ENCODE results near the gene SMAD4. TPM values are rescaled to one million over a fixed set of nuclear protein-coding genes. Genes with fewer than 3 reads are reported as not detected.
A peak's percentile ranks its signal among the peaks of the same experiment; 100 is the strongest.

Gene SMAD4
- total RNA-seq, 2 experiments from 2014 or later = 72.0 to 75.1 TPM

GRCh38 chr18:51029378-51029693, 677 bp upstream of the SMAD4 start:
- H3K4me3 Mint-ChIP-seq = peak overlapping the region; percentile 96
- DNase-seq = no peak
- peak overlapping the region; percentile 97 for H3K27ac Mint-ChIP-seq
- H3K27me3 Mint-ChIP-seq (ENCODE audit: low read depth) = no peaks in the 10 kb centered on the region
- no peaks in the 10 kb centered on the region for H3K9me3 Mint-ChIP-seq
- CTCF ChIA-PET = interaction anchor here (0.6 to 5.1 kb wide), 6 partner anchors 8 to 210 kb away, joined by 3 to 26 read pairs (median 4); partner anchors contain the start of gene MRO
- peaks cover 11% of the 10 kb centered on the region for H3K36me3 Mint-ChIP-seq (ENCODE audit: low read depth)
- intact Hi-C loops (cut with micrococcal nuclease) = no loop called here
- H3K4me1 Mint-ChIP-seq (ENCODE audit: low read depth) = peaks cover 40% of the 10 kb centered on the region

DNA sequence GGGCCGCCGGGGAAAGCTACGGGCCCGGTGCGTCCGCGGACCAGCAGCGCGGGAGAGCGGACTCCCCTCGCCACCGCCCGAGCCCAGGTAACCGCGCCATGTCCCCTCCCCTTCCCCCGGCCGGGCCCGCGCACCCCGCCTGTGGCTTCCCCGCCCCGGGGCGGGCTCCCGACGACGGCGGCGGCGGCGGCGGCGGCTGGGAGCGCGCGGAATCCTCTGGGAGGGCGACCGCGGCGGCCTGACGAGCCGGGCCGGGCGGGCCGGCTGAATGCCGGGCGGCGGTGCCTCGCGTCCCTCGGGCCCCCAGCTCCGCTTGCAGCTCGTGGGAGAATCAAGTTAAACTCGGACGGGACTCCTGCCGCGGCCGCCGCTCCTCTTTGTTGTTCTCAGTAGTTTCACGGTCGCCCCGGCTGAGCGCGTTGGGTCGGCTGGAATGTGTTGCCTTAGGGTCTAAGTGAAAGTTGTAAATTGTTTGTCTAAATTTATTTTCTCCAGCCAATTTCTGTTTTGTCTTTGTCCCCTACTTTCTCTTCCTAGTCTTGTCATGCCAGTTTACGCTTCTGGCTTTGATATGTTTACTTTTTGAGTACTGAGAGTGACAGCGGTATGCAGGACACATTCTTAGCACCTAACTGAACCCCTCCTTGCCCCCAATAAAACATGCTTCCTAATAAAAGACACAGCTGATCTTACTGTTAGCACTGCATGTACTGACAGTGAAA, 685 bp downstream of the SMAD4 start:
- Mint-ChIP-seq H3K4me1 (ENCODE audit: low read depth) (peaks cover 52% of the 10 kb centered on the region), H3K4me3 (peak overlapping the region; percentile 98), H3K27ac (peak overlapping the region; percentile 92), H3K36me3 (ENCODE audit: low read depth) (peaks cover 20% of the 10 kb centered on the region), H3K27me3 (ENCODE audit: low read depth) (no peaks in the 10 kb centered on the region), H3K9me3 (no peaks in the 10 kb centered on the region)
- peak; percentile 71 for DNase-seq
- CTCF ChIA-PET = interaction anchor here (1.2 to 5.1 kb wide), 4 partner anchors 21 to 211 kb away, joined by 3 to 26 read pairs (median 4); partner anchors contain the start of genes ELAC1 and MRO
- intact Hi-C loops (cut with micrococcal nuclease) = loop anchor here (1.0 kb wide), 9 partner anchors 9 to 167 kb away; partner anchors contain the start of genes ME2 and MEX3C

DNA sequence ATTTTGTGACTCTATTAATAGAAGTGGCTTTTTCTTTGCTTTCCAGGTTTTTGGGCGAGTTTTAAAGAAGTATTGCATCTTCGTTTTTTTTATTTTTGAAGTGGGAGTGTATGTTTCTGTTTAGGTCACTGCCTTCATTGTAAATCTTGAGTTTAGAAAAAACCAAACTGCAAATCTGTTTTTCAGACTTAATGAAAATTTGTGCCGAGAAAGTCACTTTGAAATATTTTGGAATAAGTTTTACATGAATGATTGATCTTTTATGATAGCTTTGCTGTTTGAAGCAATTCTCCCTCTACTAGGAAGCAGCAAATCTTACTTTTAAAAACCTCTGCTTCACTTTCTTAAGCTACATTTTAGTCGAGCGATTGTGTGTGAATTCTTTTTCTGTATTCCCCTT, 2.2 kb downstream of the SMAD4 start:
- Mint-ChIP-seq H3K4me3 (peak overlapping the region; percentile 98), H3K9me3 (no peaks in the 10 kb centered on the region), H3K4me1 (ENCODE audit: low read depth) (peaks cover 65% of the 10 kb centered on the region), H3K27ac (peak overlapping the region; percentile 3), H3K36me3 (ENCODE audit: low read depth) (peaks cover 20% of the 10 kb centered on the region), H3K27me3 (ENCODE audit: low read depth) (no peaks in the 10 kb centered on the region)
- intact Hi-C loops (cut with micrococcal nuclease) = no loop called here
- DNase-seq = no peak
- CTCF ChIA-PET = interaction anchor here (0.7 to 5.1 kb wide), 3 partner anchors 19 to 70 kb away, joined by 3 to 26 read pairs (median 3); no protein-coding TSS in a partner anchor

DNA sequence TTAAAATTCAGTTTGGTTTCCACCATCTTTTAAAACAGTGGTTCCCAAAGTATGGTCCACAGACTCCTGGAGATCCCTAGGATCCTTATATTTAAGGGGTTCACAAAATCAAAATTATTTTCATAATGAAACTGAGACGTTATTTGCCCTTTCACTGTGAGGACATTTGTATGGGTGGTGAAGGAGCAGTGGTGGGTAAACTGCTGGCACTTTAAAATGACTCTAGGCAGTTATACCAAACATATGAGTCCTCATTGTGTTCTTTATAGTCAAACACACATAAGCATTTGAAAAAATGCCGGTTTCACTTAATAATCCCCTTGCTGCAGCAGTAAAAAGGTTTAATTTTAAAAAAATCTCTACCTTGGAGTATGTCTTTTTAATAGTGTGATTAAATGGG, 7.2 kb downstream of the SMAD4 start:
- intact Hi-C loops (cut with micrococcal nuclease) = no loop called here
- CTCF ChIA-PET = interaction anchor here (0.6 to 2.4 kb wide), 3 partner anchors 14 to 217 kb away, joined by 3 to 11 read pairs (median 5); no protein-coding TSS in a partner anchor
- no peaks in the 10 kb centered on the region for H3K27me3 Mint-ChIP-seq (ENCODE audit: low read depth)
- no peaks in the 10 kb centered on the region for H3K9me3 Mint-ChIP-seq
- peaks cover 89% of the 10 kb centered on the region for H3K4me1 Mint-ChIP-seq (ENCODE audit: low read depth)
- peaks cover 15% of the 10 kb centered on the region for H3K36me3 Mint-ChIP-seq (ENCODE audit: low read depth)
- no peak overlapping the region for H3K4me3 Mint-ChIP-seq
- peak overlapping the region; percentile 19 for H3K27ac Mint-ChIP-seq
- DNase-seq = no peak

GRCh38 chr18:51038110-51038509, 8.1 kb downstream of the SMAD4 start:
- intact Hi-C loops (cut with micrococcal nuclease) = no loop called here
- no peaks in the 10 kb centered on the region for H3K9me3 Mint-ChIP-seq
- no peak for DNase-seq
- peaks cover 15% of the 10 kb centered on the region for H3K36me3 Mint-ChIP-seq (ENCODE audit: low read depth)
- no peaks in the 10 kb centered on the region for H3K27me3 Mint-ChIP-seq (ENCODE audit: low read depth)
- peak overlapping the region; percentile 19 for H3K27ac Mint-ChIP-seq
- H3K4me1 Mint-ChIP-seq (ENCODE audit: low read depth) = peaks cover 88% of the 10 kb centered on the region
- CTCF ChIA-PET = interaction anchor here (0.6 to 2.4 kb wide), 4 partner anchors 9 to 217 kb away, joined by 3 to 11 read pairs (median 6); no protein-coding TSS in a partner anchor
- H3K4me3 Mint-ChIP-seq = no peak overlapping the region

DNA sequence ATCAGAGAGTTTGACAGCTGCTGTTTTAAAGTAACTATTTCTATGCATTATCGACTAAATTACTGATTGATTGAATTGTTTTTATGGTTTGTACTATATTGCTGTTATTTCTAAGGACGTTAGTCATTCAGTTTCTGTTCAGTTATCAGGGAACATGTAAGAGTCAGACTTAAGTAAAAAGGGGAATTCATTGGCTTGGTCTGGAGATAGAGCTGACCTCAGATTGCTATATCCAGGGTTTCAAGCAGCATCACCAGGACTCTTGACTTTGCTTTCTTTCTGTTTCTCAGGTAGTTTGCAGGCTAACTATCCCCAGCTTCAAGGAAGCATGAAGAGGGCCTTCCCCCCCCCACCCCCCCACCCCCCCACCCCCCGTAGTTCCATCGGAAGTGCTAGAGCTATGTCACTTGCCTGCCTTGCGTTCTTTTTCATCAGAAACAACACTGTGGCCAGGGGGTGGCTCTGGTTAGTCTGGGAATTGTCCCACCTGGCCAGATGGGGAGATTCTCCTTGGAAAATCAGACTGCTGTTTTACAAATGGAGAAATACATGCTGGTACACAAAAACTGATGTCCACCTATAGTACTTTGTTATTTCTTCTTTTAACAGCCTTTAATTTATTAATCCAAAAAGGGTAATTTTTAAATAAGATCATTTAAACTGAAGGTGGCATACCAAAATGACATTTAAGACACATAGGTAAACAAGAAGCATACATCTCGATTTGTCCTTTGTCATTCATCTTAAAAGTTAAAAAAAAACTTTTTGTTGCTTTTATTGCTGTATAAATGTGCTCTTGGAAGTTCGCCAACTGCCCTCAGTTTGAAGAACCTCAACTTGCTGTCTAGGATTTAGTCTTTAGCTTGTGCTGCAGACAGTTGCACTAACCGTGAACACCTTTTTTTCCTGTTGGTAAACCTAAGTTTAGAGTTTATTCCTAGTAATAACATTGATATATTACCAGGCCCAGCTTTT, 9.4 kb downstream of the SMAD4 start:
- intact Hi-C loops (cut with micrococcal nuclease) = loop anchor here (1.0 kb wide), 1 partner anchor 8 kb away; no protein-coding TSS in a partner anchor
- Mint-ChIP-seq H3K4me3 (no peak overlapping the region), H3K9me3 (no peaks in the 10 kb centered on the region), H3K36me3 (ENCODE audit: low read depth) (peaks cover 10% of the 10 kb centered on the region), H3K4me1 (ENCODE audit: low read depth) (peaks cover 86% of the 10 kb centered on the region), H3K27ac (peak overlapping the region; percentile 61), H3K27me3 (ENCODE audit: low read depth) (no peaks in the 10 kb centered on the region)
- peak; percentile 27 for DNase-seq
- CTCF ChIA-PET = interaction anchor here (0.7 to 2.4 kb wide), 6 partner anchors 7 to 219 kb away, joined by 3 to 11 read pairs (median 6); partner anchors contain the start of gene MEX3C

GRCh38 chr18:51041677-51042352, 11.8 kb downstream of the SMAD4 start:
- Mint-ChIP-seq H3K9me3 (no peaks in the 10 kb centered on the region), H3K4me1 (ENCODE audit: low read depth) (peaks cover 78% of the 10 kb centered on the region), H3K36me3 (ENCODE audit: low read depth) (peaks cover 2% of the 10 kb centered on the region), H3K4me3 (no peak overlapping the region), H3K27me3 (ENCODE audit: low read depth) (no peaks in the 10 kb centered on the region), H3K27ac (peak overlapping the region; percentile 21)
- no peak for DNase-seq
- intact Hi-C loops (cut with micrococcal nuclease) = no loop called here
- CTCF ChIA-PET = interaction anchor here (2.3 to 3.1 kb wide), 2 partner anchors 9 to 13 kb away, joined by 9 read pairs; no protein-coding TSS in a partner anchor

DNA sequence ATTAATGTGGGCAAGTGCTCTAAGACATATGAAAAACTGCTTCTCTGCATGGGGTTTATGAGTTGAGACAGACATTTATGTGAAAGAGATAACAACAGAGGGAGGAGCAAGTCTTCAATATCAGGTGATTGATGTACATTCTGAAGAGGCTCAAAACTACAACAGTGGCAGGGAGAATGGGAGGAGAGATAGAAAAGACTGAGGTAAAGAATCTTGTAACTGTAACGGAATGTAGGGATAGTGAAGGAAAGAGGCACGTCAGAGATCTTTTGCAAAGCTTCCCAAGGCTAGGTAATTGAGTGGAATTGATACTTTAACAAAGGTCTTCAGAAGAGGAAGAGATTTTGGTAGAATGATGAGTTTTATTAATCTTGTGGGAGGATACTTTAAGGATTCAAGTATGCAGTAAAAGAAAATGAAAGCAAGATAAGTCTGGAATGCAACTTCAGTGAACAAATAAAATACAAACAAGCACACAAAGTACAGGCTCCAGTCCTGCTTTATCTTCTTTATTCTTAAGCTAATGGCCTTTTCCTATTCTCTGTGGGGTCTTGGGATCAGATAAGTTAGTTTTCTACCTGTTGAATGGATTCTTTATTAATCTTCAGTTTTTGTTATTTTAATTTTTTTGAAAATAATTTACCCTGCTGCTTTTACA, 15.0 kb downstream of the SMAD4 start:
- Mint-ChIP-seq H3K4me1 (ENCODE audit: low read depth) (peaks cover 50% of the 10 kb centered on the region), H3K9me3 (no peaks in the 10 kb centered on the region), H3K36me3 (ENCODE audit: low read depth) (peaks cover 9% of the 10 kb centered on the region), H3K27me3 (ENCODE audit: low read depth) (no peaks in the 10 kb centered on the region), H3K4me3 (no peak overlapping the region), H3K27ac (peak overlapping the region; percentile 59)
- CTCF ChIA-PET = no interaction called here
- intact Hi-C loops (cut with micrococcal nuclease) = no loop called here
- no peak for DNase-seq

DNA sequence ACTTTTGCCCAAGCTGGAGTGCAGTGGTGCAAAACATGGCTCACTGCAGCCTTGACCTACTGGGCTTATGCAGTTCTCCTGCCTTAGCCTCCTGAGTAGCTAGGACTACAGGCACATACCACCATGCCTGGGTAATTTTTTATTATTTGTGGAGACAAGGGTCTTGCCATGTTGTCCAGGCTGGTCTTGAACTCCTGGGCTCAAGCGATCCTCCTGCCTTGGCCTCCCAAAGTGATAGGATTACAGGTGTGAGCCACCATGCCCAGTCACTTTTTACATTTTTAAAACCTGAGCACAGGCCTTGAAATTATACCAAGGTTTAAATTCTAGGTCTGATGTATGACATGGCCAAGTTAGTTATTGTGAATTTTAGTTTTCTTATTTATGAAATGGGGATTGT, 18.2 kb downstream of the SMAD4 start:
- intact Hi-C loops (cut with micrococcal nuclease) = no loop called here
- DNase-seq = no peak
- H3K27me3 Mint-ChIP-seq (ENCODE audit: low read depth) = no peaks in the 10 kb centered on the region
- no peaks in the 10 kb centered on the region for H3K9me3 Mint-ChIP-seq
- peaks cover 35% of the 10 kb centered on the region for H3K4me1 Mint-ChIP-seq (ENCODE audit: low read depth)
- H3K27ac Mint-ChIP-seq = no peak overlapping the region
- no peak overlapping the region for H3K4me3 Mint-ChIP-seq
- peaks cover 8% of the 10 kb centered on the region for H3K36me3 Mint-ChIP-seq (ENCODE audit: low read depth)
- CTCF ChIA-PET = interaction anchor here (0.7 kb wide), 1 partner anchor 160 kb away, joined by 4 read pairs; no protein-coding TSS in a partner anchor

GRCh38 chr18:51049137-51049536, 19.1 kb downstream of the SMAD4 start:
- intact Hi-C loops (cut with micrococcal nuclease) = no loop called here
- Mint-ChIP-seq H3K27me3 (ENCODE audit: low read depth) (no peaks in the 10 kb centered on the region), H3K4me1 (ENCODE audit: low read depth) (peaks cover 38% of the 10 kb centered on the region), H3K36me3 (ENCODE audit: low read depth) (peaks cover 12% of the 10 kb centered on the region), H3K9me3 (no peaks in the 10 kb centered on the region), H3K27ac (no peak overlapping the region), H3K4me3 (no peak overlapping the region)
- CTCF ChIA-PET = interaction anchor here (1.3 kb wide), 1 partner anchor 10 kb away, joined by 4 read pairs; no protein-coding TSS in a partner anchor
- no peak for DNase-seq

DNA sequence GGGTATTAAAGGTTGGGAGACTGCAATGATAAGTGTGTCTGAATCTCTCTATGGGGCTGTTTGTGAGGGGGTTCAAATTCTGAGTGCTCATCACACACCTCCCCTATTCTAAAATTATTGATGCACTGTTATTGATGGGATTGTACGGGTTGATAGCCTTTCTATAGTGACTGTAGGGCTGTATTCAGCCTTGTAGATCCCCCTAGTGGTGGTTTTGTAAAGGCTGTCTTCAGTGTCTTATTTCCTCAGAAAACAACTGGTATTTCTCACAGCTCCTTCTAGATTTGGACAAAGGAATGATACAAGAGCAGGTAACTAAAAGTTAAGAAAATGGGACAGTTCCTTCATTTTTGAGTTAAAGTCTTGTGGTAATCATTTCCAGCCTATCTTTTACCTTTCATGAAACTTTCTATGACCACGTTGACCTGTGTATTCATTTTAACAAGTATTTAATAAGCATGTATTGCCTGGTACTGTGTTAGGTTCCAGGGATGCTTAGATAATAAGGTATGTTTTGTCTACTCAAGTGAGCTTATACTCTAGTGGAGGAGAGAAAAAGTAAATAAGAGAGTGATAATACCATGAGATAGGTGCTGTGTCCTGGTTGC, 21.2 kb downstream of the SMAD4 start:
- peaks cover 17% of the 10 kb centered on the region for H3K36me3 Mint-ChIP-seq (ENCODE audit: low read depth)
- DNase-seq = no peak
- H3K27me3 Mint-ChIP-seq (ENCODE audit: low read depth) = no peaks in the 10 kb centered on the region
- H3K9me3 Mint-ChIP-seq = no peaks in the 10 kb centered on the region
- H3K4me3 Mint-ChIP-seq = no peak overlapping the region
- CTCF ChIA-PET = interaction anchor here (0.6 to 3.1 kb wide), 25 partner anchors 8 to 430 kb away, joined by 3 to 26 read pairs (median 5); partner anchors contain the start of genes MRO and SMAD4
- H3K27ac Mint-ChIP-seq = no peak overlapping the region
- peaks cover 24% of the 10 kb centered on the region for H3K4me1 Mint-ChIP-seq (ENCODE audit: low read depth)
- intact Hi-C loops (cut with micrococcal nuclease) = loop anchor here (1.0 kb wide), 4 partner anchors 21 to 231 kb away; partner anchors contain the start of genes ME2, MRO and SMAD4

Data from activated naive CD4-positive, alpha-beta T cell treated with anti-CD3 and anti-CD28 coated beads for 36 hours (primary cell).